H1 (cell line): ENCODE results near the gene TMEM107. TPM values are rescaled to one million over a fixed set of nuclear protein-coding genes. Genes with fewer than 3 reads are reported as not detected.
A peak's percentile ranks its signal among the peaks of the same experiment; 100 is the strongest.

Source experiments
- CTCF ChIA-PET: fragments of 300-600 bp; sonication (Branson Sonifier 250); formaldehyde crosslinking; loops from one replicate; lab custom pipeline; 2021; ENCODE audit not compliant: partially characterized antibody; lab: Charles Lee
- POLR2A ChIA-PET: fragments of 300-600 bp; sonication (Branson Sonifier 250); formaldehyde crosslinking; loops from one replicate; lab custom pipeline; 2021; ENCODE audit warnings: inconsistent platforms; ENCODE audit not compliant: partially characterized antibody; lab: Charles Lee
- DNase-seq, 2 experiments: peaks; one replicate each; pipeline versions ENCODE4 v3.0.0 to v3.0.0-alpha.2; 2010 to 2022; ENCODE audit warnings: low spot score in 2 of 2, low read depth in 1 of 2, mixed read lengths in 1 of 2
- FAIRE-seq: peaks from 2 replicates; lab custom pipeline; 2011; peaks lifted over from hg19 to GRCh38; lab: Jason Lieb, UNC
- H2AFZ ChIP-seq: 2 replicates; pipeline ENCODE4 v1.8.1; 2012; ENCODE audit warnings: low read length, inconsistent platforms
- H2AK5ac ChIP-seq: 2 replicates; pipeline ENCODE4 v1.6.1; 2013; ENCODE audit warnings: low read depth, low read length
- H2BK120ac ChIP-seq: replicated peaks from 2 replicates; pipeline ENCODE3; 2013; ENCODE audit warnings: low read depth, low read length, inconsistent platforms
- H2BK12ac ChIP-seq: 2 replicates; pipeline ENCODE4 v1.6.1; 2013; ENCODE audit warnings: low read depth, low read length
- H2BK15ac ChIP-seq: 2 replicates; pipeline ENCODE4 v1.6.1; 2013; ENCODE audit warnings: low read length
- H2BK20ac ChIP-seq: 2 replicates; pipeline ENCODE4 v1.6.1; 2013; ENCODE audit warnings: low read length
- H2BK5ac ChIP-seq: 2 replicates; pipeline ENCODE4 v1.6.1; 2013; ENCODE audit warnings: low read depth, low read length
- H3K14ac ChIP-seq: 2 replicates; pipeline ENCODE4 v1.6.1; 2013; ENCODE audit warnings: inconsistent platforms; ENCODE audit not compliant: insufficient read length
- H3K18ac ChIP-seq: 2 replicates; pipeline ENCODE4 v1.6.1; 2013; ENCODE audit warnings: low read length; ENCODE audit errors: extremely low read depth
- H3K23ac ChIP-seq: 2 replicates; pipeline ENCODE4 v1.6.1; 2013; ENCODE audit warnings: inconsistent platforms; ENCODE audit not compliant: insufficient read length
- H3K23me2 ChIP-seq: 2 replicates; pipeline ENCODE4 v1.6.1; 2013; ENCODE audit warnings: low read depth, low read length
- H3K27ac ChIP-seq: 2 replicates; pipeline ENCODE4 v1.6.1; 2011; ENCODE audit warnings: low read depth, low read length, inconsistent platforms
- H3K27me3 ChIP-seq, 4 experiments: replicated peaks in 1 of 4; 1 replicate in 1 of 4; 2 replicates in 3 of 4; pipeline versions ENCODE4 v1.6.1 to v1.8.1; 2011 to 2013; ENCODE audit warnings: low read length in 3 of 4, mild to moderate bottlenecking in 3 of 4, inconsistent platforms in 2 of 4, mixed read lengths in 2 of 4, moderate library complexity in 1 of 4; ENCODE audit not compliant: control insufficient read depth in 3 of 4, insufficient read depth in 3 of 4; ENCODE audit errors: extremely low read depth in 1 of 4
- H3K36me3 ChIP-seq, 4 experiments: 2 replicates each; pipeline versions ENCODE4 v1.6.1 to v1.8.1; 2011 to 2013; ENCODE audit warnings: mild to moderate bottlenecking in 4 of 4, low read length in 3 of 4, moderate library complexity in 2 of 4, control low read depth in 1 of 4, inconsistent platforms in 1 of 4; ENCODE audit not compliant: insufficient read depth in 4 of 4, control insufficient read depth in 2 of 4
- H3K4ac ChIP-seq: replicated peaks from 2 replicates; pipeline ENCODE3; 2013; ENCODE audit warnings: low read length, low read depth, mixed read lengths, inconsistent platforms; ENCODE audit not compliant: insufficient read length
- H3K4me1 ChIP-seq, 4 experiments: replicated peaks in 1 of 4; 1 replicate in 1 of 4; 2 replicates in 3 of 4; pipeline versions ENCODE4 v1.6.1 to v1.8.1; 2011 to 2013; ENCODE audit warnings: low read length in 3 of 4, inconsistent platforms in 2 of 4, mixed read lengths in 1 of 4; ENCODE audit not compliant: insufficient read depth in 4 of 4, control insufficient read depth in 3 of 4
- H3K4me2 ChIP-seq, 2 experiments: 2 replicates each; pipeline versions ENCODE4 v1.6.1 to v1.8.1; 2011 to 2013; ENCODE audit warnings: low read depth in 2 of 2, low read length in 2 of 2, control low read depth in 1 of 2, inconsistent platforms in 1 of 2, mild to moderate bottlenecking in 1 of 2; ENCODE audit not compliant: insufficient read depth in 1 of 2
- H3K4me3 ChIP-seq, 4 experiments: fragments of 200-600, 300-600 bp in 1 of 4; sonication (generic), shearing (Covaris generic), sonication (Bioruptor Twin) in 1 of 4; 2 replicates each; pipeline versions ENCODE4 v1.5.1 to v1.8.1; 2011 to 2016; ENCODE audit warnings: low read length in 4 of 4, low read depth in 3 of 4, control low read depth in 2 of 4, inconsistent platforms in 2 of 4, mild to moderate bottlenecking in 2 of 4, mixed read lengths in 1 of 4, moderate library complexity in 1 of 4; ENCODE audit not compliant: insufficient read depth in 2 of 4; ENCODE audit errors: extremely low read depth in 1 of 4
- H3K56ac ChIP-seq: replicated peaks from 2 replicates; pipeline ENCODE3; 2013; ENCODE audit warnings: low read depth, mild to moderate bottlenecking, mixed read lengths, low read length, inconsistent platforms; ENCODE audit not compliant: insufficient read length
- H3K79me1 ChIP-seq: 2 replicates; pipeline ENCODE4 v1.6.1; 2013; ENCODE audit warnings: low read depth, low read length, control low read depth
- H3K79me2 ChIP-seq, 2 experiments: 2 replicates each; pipeline versions ENCODE4 v1.6.1 to v1.8.1; 2012 to 2013; ENCODE audit warnings: low read length in 2 of 2, mild to moderate bottlenecking in 2 of 2, inconsistent platforms in 1 of 2; ENCODE audit not compliant: insufficient read depth in 2 of 2, control insufficient read depth in 1 of 2
- H3K9ac ChIP-seq, 4 experiments: replicated peaks in 1 of 4; 1 replicate in 1 of 4; 2 replicates in 3 of 4; pipeline versions ENCODE4 v1.6.1 to v1.8.1; 2011 to 2013; ENCODE audit warnings: low read depth in 3 of 4, low read length in 3 of 4, control low read depth in 2 of 4, mild to moderate bottlenecking in 2 of 4, moderate library complexity in 2 of 4, inconsistent platforms in 1 of 4; ENCODE audit errors: extremely low read depth in 1 of 4
- H3K9me3 ChIP-seq, 2 experiments: 2 replicates each; pipeline versions ENCODE4 v1.6.1 to v1.8.1; 2012 to 2013; ENCODE audit warnings: mild to moderate bottlenecking in 2 of 2, moderate library complexity in 2 of 2, control low read depth in 1 of 2, inconsistent platforms in 1 of 2, low read depth in 1 of 2, low read length in 1 of 2, mixed read lengths in 1 of 2; ENCODE audit not compliant: insufficient read depth in 2 of 2
- H4K20me1 ChIP-seq, 2 experiments: replicated peaks in 1 of 2; 2 replicates each; pipeline versions ENCODE3 to v1.8.1; 2011 to 2013; ENCODE audit warnings: inconsistent platforms in 2 of 2, low read length in 2 of 2, mild to moderate bottlenecking in 1 of 2; ENCODE audit not compliant: insufficient read depth in 2 of 2, control insufficient read depth in 1 of 2
- H4K5ac ChIP-seq: 2 replicates; pipeline ENCODE4 v1.6.1; 2013; ENCODE audit warnings: low read length, low read depth, mixed read lengths, inconsistent platforms; ENCODE audit not compliant: insufficient read length
- H4K8ac ChIP-seq: 2 replicates; pipeline ENCODE4 v1.8.0; 2013; ENCODE audit warnings: mild to moderate bottlenecking, moderate library complexity, low read length, inconsistent platforms; ENCODE audit not compliant: insufficient read depth; ENCODE audit errors: extremely low read depth
- H4K91ac ChIP-seq: replicated peaks from 2 replicates; pipeline ENCODE3; 2013; ENCODE audit warnings: low read length, mixed read lengths, inconsistent platforms; ENCODE audit not compliant: insufficient read length
- KDM5A ChIP-seq: fragments of 200-600 bp; IDR thresholded peaks from 2 replicates; pipeline ENCODE4 v1.7.1; 2012; ENCODE audit warnings: mild to moderate bottlenecking, low read length, inconsistent platforms, mixed read lengths
- POLR2A ChIP-seq, 2 experiments: IDR thresholded peaks; 1 replicate in 1 of 2; 2 replicates in 1 of 2; pipeline ENCODE4 v1.6.1; 2011; ENCODE audit warnings: low read depth in 2 of 2, low read length in 2 of 2, mild to moderate bottlenecking in 2 of 2; ENCODE audit errors: control extremely low read depth in 1 of 2
- POLR2AphosphoS5 ChIP-seq: IDR thresholded peaks from 2 replicates; pipeline ENCODE4 v1.6.1; 2011; ENCODE audit warnings: low read depth, low read length
- WGBS, 2 experiments: shearing (Covaris generic) in 1 of 2; methylation state at CpG; one replicate each; pipeline versions ENCODE4 v1.1.6 to v1.1.7; 2013 to 2015; ENCODE audit warnings: low lambda C conversion rate in 2 of 2, mixed read lengths in 2 of 2, inconsistent platforms in 1 of 2, low coverage in 1 of 2, missing lambda C conversion rate in 1 of 2; ENCODE audit not compliant: insufficient replicate concordance in 2 of 2, insufficient coverage in 1 of 2, insufficient read length in 1 of 2; ENCODE audit errors: extremely low coverage in 1 of 2, missing lambda C conversion rate in 1 of 2; 5-methylcytosine and 5-hydroxymethylcytosine counted together
- polyA plus RNA-seq, 7 experiments: library from polyadenylated mRNA; depleted of rRNA in 3 of 7; stranded (reverse) in 5 of 7; unstranded in 2 of 7; fragments of >200 nt in 5 of 7; fragments of 200-250 nt in 2 of 7; gene quantifications; 1 replicate in 5 of 7; 2 replicates in 1 of 7; 4 replicates in 1 of 7; pipeline versions ENCODE4 v1.2.1 to v1.2.3, GENCODE V29; 2011 to 2013; ENCODE audit warnings: missing spikeins in 2 of 7, mixed read lengths in 2 of 7
- total RNA-seq: library from RNA; stranded (reverse); fragmentation: NEBNext Ultra II Directional; extraction: Animal tissue kit (Norgen Biotek cat#: 25700); gene quantifications from 2 replicates; pipeline ENCODE4 v1.2.1, GENCODE V29; 2021

Gene TMEM107
- total and polyA plus RNA-seq, 2 of the 8 experiments (the other 6 are each of a cell fraction or from before 2014, with no cell fraction given), result 17.3 to 21.5 TPM

GRCh38 chr17:8204761-8205555 is 28.8 kb upstream of the TMEM107 start:
- ChIA-PET POLR2A (interaction anchor here (1.1 to 19.6 kb wide), 4 partner anchors 12 to 96 kb away, joined by 3 to 373 read pairs (median 95); partner anchors contain the start of gene BORCS6), CTCF (interaction anchor here (1.2 kb wide), 1 partner anchor 14 kb away, joined by 3 read pairs; no protein-coding TSS in a partner anchor)
- Histone ChIP-seq H3K23me2 (peaks cover 4% of the 10 kb centered on the region; the same call in 1 of the 2 replicates), H3K9me3 (no peaks in the 10 kb centered on the region), H3K4ac (no peak overlapping the region), H3K4me1 (peaks cover 0 to 4% (median under 1%) of the 10 kb centered on the region in 4 experiments; a peak in 2 of 7 replicates), H3K4me2 (no peak overlapping the region), H2BK12ac (no peak overlapping the region), H3K23ac (no peak overlapping the region), H2BK5ac (no peak overlapping the region; the same call in 1 of the 2 replicates), H3K9ac (no peak overlapping the region), H3K18ac (no peak overlapping the region), H2AFZ (no peak overlapping the region), H2BK15ac (no peak overlapping the region), H4K5ac (no peak overlapping the region), H2BK20ac (no peak overlapping the region), H4K20me1 (peaks cover 5 to 6% of the 10 kb centered on the region in 2 experiments)
- peak; percentile 63; the same call in 1 of the 2 replicates for TF ChIP-seq POLR2AphosphoS5
- TF ChIP-seq POLR2A (IDR thresholded peaks at IDR 0.05; ENCODE audit: control extremely low read depth in 1 of 2, low read depth in 2 of 2, low read length in 2 of 2), result peak in 1 of 2 experiments; percentile 53; a peak in 1 of 3 replicates
- no peak for TF ChIP-seq KDM5A
- TF ChIP-seq, all 59 proteins: peak for 2
- H3K27me3 ChIP-seq, result no peaks in the 10 kb centered on the region
- H4K91ac ChIP-seq, result no peak overlapping the region
- no peak overlapping the region for H3K4me3 ChIP-seq
- no peak overlapping the region for H3K27ac ChIP-seq
- no peak for DNase-seq
- no peak overlapping the region for H2AK5ac ChIP-seq
- no peak overlapping the region for H3K56ac ChIP-seq
- H2BK120ac ChIP-seq, result no peak overlapping the region
- WGBS, 2 experiments, result 91% methylated on average over 19 of the region's 19 CpGs; no CpG with 5 or more reads in 1 of the 2 experiments
- peaks cover 3 to 15% of the 10 kb centered on the region in 2 experiments for H3K79me2 ChIP-seq
- H3K14ac ChIP-seq, result no peak overlapping the region
- peaks cover 16 to 42% (median 29%) of the 10 kb centered on the region in 4 experiments; a peak in 7 of 8 replicates for H3K36me3 ChIP-seq
- FAIRE-seq, result no peak
- H4K8ac ChIP-seq, result no peak overlapping the region
- 0 out of 2 replicates have a peak, but pooled peaks cover 4% of the 10 kb centered on the region for H3K79me1 ChIP-seq
